Progenitor cell of endocrine pancreas (in vitro differentiated cells): ENCODE results near the gene THAP3. TPM values are rescaled to one million over a fixed set of nuclear protein-coding genes. Genes with fewer than 3 reads are reported as not detected.

Experiments used
- DNase-seq: peaks from one replicate; pipeline ENCODE4 v3.0.0; 2021; ENCODE audit warnings: low spot score; ENCODE audit not compliant: unreplicated experiment
- H3K27ac Mint-ChIP-seq: 2 replicates; pipeline ENCODE4 v1.8.0; 2021; ENCODE audit warnings: mild to moderate bottlenecking, moderate library complexity, mixed read lengths
- H3K27me3 Mint-ChIP-seq: 2 replicates; pipeline ENCODE4 v1.8.0; 2021; ENCODE audit warnings: mixed read lengths
- H3K36me3 Mint-ChIP-seq: 2 replicates; pipeline ENCODE4 v1.8.0; 2022; ENCODE audit warnings: mixed read lengths; ENCODE audit not compliant: insufficient read depth
- H3K4me1 Mint-ChIP-seq: 2 replicates; pipeline ENCODE4 v1.8.0; 2021; ENCODE audit warnings: low read depth, mixed read lengths
- H3K4me3 Mint-ChIP-seq: 2 replicates; pipeline ENCODE4 v1.8.0; 2021; ENCODE audit warnings: low read depth, mild to moderate bottlenecking, moderate library complexity, mixed read lengths
- H3K9me3 Mint-ChIP-seq: 2 replicates; pipeline ENCODE4 v1.8.0; 2021; ENCODE audit warnings: low read depth, mixed read lengths
- CTCF ChIP-seq: fragments of 200-600 bp; sonication (generic); IDR thresholded peaks from one replicate; pipeline ENCODE4 v1.5.0; 2021; ENCODE audit warnings: antibody characterized with exemption, mild to moderate bottlenecking; ENCODE audit not compliant: unreplicated experiment
- total RNA-seq: library from RNA; stranded (reverse); gene quantifications from 2 replicates; pipeline ENCODE4 v1.2.1, GENCODE V29; 2021

THAP3 gene
- total RNA-seq, 1 donor from 2014 or later: 22.9 TPM

GRCh38 chr1:6580119-6580592 is 44.5 kb upstream of the THAP3 start:
- Mint-ChIP-seq H3K27me3 (no peaks in the 10 kb centered on the region), H3K4me3 (peak overlapping the region; percentile 93), H3K27ac (peak overlapping the region; percentile 97), H3K9me3 (no peaks in the 10 kb centered on the region), H3K36me3 (peaks cover 1% of the 10 kb centered on the region), H3K4me1 (peaks cover 28% of the 10 kb centered on the region)
- DNase-seq: no peak
- no peak for TF ChIP-seq CTCF

GRCh38 chr1:6580593-6581409 is 43.9 kb upstream of the THAP3 start:
- Mint-ChIP-seq H3K36me3 (peaks cover 1% of the 10 kb centered on the region), H3K4me3 (peak overlapping the region; percentile 93), H3K9me3 (no peaks in the 10 kb centered on the region), H3K4me1 (peaks cover 28% of the 10 kb centered on the region), H3K27ac (peak overlapping the region; percentile 84), H3K27me3 (no peaks in the 10 kb centered on the region)
- TF ChIP-seq CTCF: no peak
- no peak for DNase-seq

- Mint-ChIP-seq H3K27me3 (no peaks in the 10 kb centered on the region), H3K4me1 (peaks cover 28% of the 10 kb centered on the region), H3K9me3 (no peaks in the 10 kb centered on the region), H3K36me3 (peaks cover 1% of the 10 kb centered on the region), H3K27ac (peak overlapping the region; percentile 89), H3K4me3 (peak overlapping the region; percentile 60)
- no peak for TF ChIP-seq CTCF
- DNase-seq: no peak
Observed at GRCh38 chr1:6581561-6582305, 42.9 kb upstream of the THAP3 start.

- Mint-ChIP-seq H3K9me3 (no peaks in the 10 kb centered on the region), H3K4me1 (peaks cover 28% of the 10 kb centered on the region), H3K27ac (peak overlapping the region; percentile 89), H3K27me3 (no peaks in the 10 kb centered on the region), H3K4me3 (peak overlapping the region; percentile 60), H3K36me3 (peaks cover 1% of the 10 kb centered on the region)
- no peak for TF ChIP-seq CTCF
- no peak for DNase-seq
Observed at GRCh38 chr1:6582370-6582769, 42.3 kb upstream of the THAP3 start.
